Measurements from ENCODE around the gene AGMO. TPM values are rescaled to one million over a fixed set of nuclear protein-coding genes. Genes with fewer than 3 reads are reported as not detected.

AGMO gene
- total RNA-seq, 1 experiment from 2014 or later: 13.2 TPM

GRCh38 chr7:15234431-15234830 is 327.4 kb downstream of the AGMO start:
- CTCF ChIA-PET: no interaction called here
- Mint-ChIP-seq H3K4me1 (ENCODE audit: low read depth, unreplicated experiment) (peaks cover 12% of the 10 kb centered on the region), H3K9me3 (ENCODE audit: low read depth, unreplicated experiment) (peaks cover 3% of the 10 kb centered on the region), H3K36me3 (ENCODE audit: insufficient read depth, unreplicated experiment) (no peaks in the 10 kb centered on the region), H3K4me3 (ENCODE audit: low read depth, unreplicated experiment) (no peak overlapping the region), H3K27me3 (ENCODE audit: unreplicated experiment) (no peaks in the 10 kb centered on the region), H3K27ac (ENCODE audit: unreplicated experiment) (no peak overlapping the region)
- no peak for DNase-seq
- no TSS peak for BruUV-seq (replicated peaks)
- intact Hi-C loops (cut with micrococcal nuclease; ENCODE audit: unreplicated experiment): no loop called here
- TF ChIP-seq CTCF (IDR thresholded peaks at IDR 0.05; ENCODE audit: unreplicated experiment): no peak

- TF ChIP-seq CTCF (IDR thresholded peaks at IDR 0.05; ENCODE audit: unreplicated experiment): no peak
- no peak overlapping the region for H3K4me3 Mint-ChIP-seq (ENCODE audit: low read depth, unreplicated experiment)
- H3K9me3 Mint-ChIP-seq (ENCODE audit: low read depth, unreplicated experiment): peaks cover 9% of the 10 kb centered on the region
- no peaks in the 10 kb centered on the region for H3K36me3 Mint-ChIP-seq (ENCODE audit: insufficient read depth, unreplicated experiment)
- H3K4me1 Mint-ChIP-seq (ENCODE audit: low read depth, unreplicated experiment): no peaks in the 10 kb centered on the region
- DNase-seq: no peak
- intact Hi-C loops (cut with micrococcal nuclease; ENCODE audit: unreplicated experiment): no loop called here
- H3K27me3 Mint-ChIP-seq (ENCODE audit: unreplicated experiment): no peaks in the 10 kb centered on the region
- BruUV-seq (replicated peaks): no TSS peak
- CTCF ChIA-PET: interaction anchor here (0.6 kb wide), 1 partner anchor 40 kb away, joined by 3 read pairs; no protein-coding TSS in a partner anchor
- H3K27ac Mint-ChIP-seq (ENCODE audit: unreplicated experiment): no peak overlapping the region
Observed at GRCh38 chr7:15228831-15229230, 333.0 kb downstream of the AGMO start.

GRCh38 chr7:15225981-15226380 is 335.8 kb downstream of the AGMO start:
- Mint-ChIP-seq H3K27me3 (ENCODE audit: unreplicated experiment) (no peaks in the 10 kb centered on the region), H3K9me3 (ENCODE audit: low read depth, unreplicated experiment) (peaks cover 6% of the 10 kb centered on the region), H3K4me3 (ENCODE audit: low read depth, unreplicated experiment) (no peak overlapping the region), H3K4me1 (ENCODE audit: low read depth, unreplicated experiment) (no peaks in the 10 kb centered on the region), H3K36me3 (ENCODE audit: insufficient read depth, unreplicated experiment) (no peaks in the 10 kb centered on the region), H3K27ac (ENCODE audit: unreplicated experiment) (no peak overlapping the region)
- TF ChIP-seq CTCF (IDR thresholded peaks at IDR 0.05; ENCODE audit: unreplicated experiment): no peak
- BruUV-seq (replicated peaks): no TSS peak
- intact Hi-C loops (cut with micrococcal nuclease; ENCODE audit: unreplicated experiment): no loop called here
- CTCF ChIA-PET: interaction anchor here (0.6 to 0.9 kb wide), 2 partner anchors 123 to 1479 kb away, joined by 3 read pairs; no protein-coding TSS in a partner anchor
- no peak for DNase-seq

GRCh38 chr7:15219758-15220157 is 342.1 kb downstream of the AGMO start:
- Mint-ChIP-seq H3K9me3 (ENCODE audit: low read depth, unreplicated experiment) (no peaks in the 10 kb centered on the region), H3K4me3 (ENCODE audit: low read depth, unreplicated experiment) (no peak overlapping the region), H3K27ac (ENCODE audit: unreplicated experiment) (no peak overlapping the region), H3K36me3 (ENCODE audit: insufficient read depth, unreplicated experiment) (no peaks in the 10 kb centered on the region), H3K4me1 (ENCODE audit: low read depth, unreplicated experiment) (no peaks in the 10 kb centered on the region), H3K27me3 (ENCODE audit: unreplicated experiment) (no peaks in the 10 kb centered on the region)
- TF ChIP-seq CTCF (IDR thresholded peaks at IDR 0.05; ENCODE audit: unreplicated experiment): no peak
- CTCF ChIA-PET: no interaction called here
- no TSS peak for BruUV-seq (replicated peaks)
- DNase-seq: no peak
- intact Hi-C loops (cut with micrococcal nuclease; ENCODE audit: unreplicated experiment): no loop called here

Measured in Calu3 (cell line).